Measurements from ENCODE around the gene NIT1.
"Not testable (repeated sequence)": the region's sequence is repeated elsewhere in the genome, so short reads cannot be mapped to it uniquely, and the experiment has no call there.

The NIT1 gene

GRCh38 chr1:161115132-161115711 is 2.7 kb upstream of the NIT1 start:
- DNase-seq (ENCODE audit: low spot score): no peak

DNA sequence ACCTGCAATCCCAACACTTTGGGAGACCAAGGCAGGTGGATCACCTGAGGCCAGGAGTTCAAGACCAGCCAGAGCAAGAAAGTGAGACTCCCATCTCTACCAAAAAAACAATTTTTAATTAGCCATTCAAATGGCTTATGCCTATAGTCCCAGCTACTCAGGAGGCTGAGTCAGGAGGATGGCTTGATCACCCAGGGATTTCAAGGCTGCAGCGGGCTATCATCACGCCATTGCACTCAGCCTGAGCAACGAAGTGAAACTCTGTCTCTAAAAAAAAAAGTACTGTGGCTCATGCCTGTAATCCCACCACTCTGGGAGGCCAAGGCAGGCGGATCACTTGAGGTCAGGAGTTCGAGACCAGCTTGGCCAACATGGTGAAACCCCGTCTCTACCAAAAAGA is 1.9 kb upstream of the NIT1 start:
- DNase-seq (ENCODE audit: low spot score): not testable (repeated sequence)

- peak; percentile 82 for DNase-seq (ENCODE audit: low spot score)
These were observed 1.4 kb downstream of the NIT1 start for GRCh38 chr1:161119092-161119903.

- no peak for DNase-seq (ENCODE audit: low spot score)
These were observed 3.2 kb downstream of the NIT1 start for GRCh38 chr1:161121042-161121650.

DNA sequence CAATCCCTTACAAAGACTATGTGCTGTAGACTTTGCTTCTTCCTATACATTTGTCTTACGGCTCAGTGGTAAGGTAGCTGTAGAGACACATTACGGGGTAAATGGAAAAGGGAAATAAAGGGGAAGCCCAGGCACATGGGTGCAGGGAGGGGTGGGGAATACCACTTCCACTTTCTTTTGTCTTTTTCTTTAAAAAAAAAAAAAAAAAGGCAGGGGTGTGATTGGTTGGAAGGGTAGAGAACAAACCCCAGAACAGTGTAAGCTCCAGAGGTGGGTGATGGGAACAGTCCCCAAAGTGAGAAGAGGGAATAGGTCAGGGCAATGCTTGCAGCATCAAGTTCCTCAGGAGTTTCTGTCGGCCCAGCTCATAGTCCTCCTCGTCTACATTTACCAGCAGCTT is 3.9 kb downstream of the NIT1 start:
- DNase-seq (ENCODE audit: low spot score): no peak

DNA sequence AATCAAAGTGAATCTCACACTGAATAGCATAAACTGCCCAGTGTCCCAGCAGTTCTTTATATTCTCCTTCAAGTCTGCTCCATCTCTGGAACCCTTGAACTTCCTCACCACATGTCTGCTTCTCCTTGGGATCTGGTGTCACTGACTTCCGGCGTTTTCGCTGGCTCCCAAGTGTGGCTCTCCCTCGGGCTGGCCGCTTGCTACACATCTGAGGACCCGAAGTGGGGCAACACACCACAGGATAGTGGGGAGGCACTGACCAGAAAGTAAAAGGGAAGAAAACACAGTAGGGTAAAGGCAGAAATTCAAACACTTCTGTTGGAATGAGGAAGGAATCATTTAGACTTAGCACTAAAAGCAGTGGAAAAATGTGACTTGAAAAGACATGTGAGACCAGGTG is 5.1 kb downstream of the NIT1 start:
- no peak for DNase-seq (ENCODE audit: low spot score)

DNA sequence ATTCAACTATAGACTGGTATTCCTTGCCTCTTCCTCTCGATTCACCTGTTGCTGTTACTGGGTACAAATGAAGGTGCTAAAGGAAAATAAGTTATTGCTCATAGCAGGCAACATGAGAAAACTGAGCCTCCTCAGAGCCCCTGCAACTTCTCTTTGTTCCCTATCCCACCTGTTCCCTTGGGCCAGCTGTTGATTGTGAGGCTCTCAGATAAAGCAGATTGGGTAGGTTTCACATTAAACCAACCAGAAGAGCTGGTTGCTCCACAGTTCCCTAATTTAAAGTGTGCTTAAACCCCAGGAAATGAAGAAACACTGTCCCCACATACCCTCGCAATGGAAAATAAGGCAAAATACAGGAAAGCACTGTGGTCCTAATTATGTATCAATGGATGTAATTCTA is 9.7 kb downstream of the NIT1 start:
- no peak for DNase-seq (ENCODE audit: low spot score)

DNA sequence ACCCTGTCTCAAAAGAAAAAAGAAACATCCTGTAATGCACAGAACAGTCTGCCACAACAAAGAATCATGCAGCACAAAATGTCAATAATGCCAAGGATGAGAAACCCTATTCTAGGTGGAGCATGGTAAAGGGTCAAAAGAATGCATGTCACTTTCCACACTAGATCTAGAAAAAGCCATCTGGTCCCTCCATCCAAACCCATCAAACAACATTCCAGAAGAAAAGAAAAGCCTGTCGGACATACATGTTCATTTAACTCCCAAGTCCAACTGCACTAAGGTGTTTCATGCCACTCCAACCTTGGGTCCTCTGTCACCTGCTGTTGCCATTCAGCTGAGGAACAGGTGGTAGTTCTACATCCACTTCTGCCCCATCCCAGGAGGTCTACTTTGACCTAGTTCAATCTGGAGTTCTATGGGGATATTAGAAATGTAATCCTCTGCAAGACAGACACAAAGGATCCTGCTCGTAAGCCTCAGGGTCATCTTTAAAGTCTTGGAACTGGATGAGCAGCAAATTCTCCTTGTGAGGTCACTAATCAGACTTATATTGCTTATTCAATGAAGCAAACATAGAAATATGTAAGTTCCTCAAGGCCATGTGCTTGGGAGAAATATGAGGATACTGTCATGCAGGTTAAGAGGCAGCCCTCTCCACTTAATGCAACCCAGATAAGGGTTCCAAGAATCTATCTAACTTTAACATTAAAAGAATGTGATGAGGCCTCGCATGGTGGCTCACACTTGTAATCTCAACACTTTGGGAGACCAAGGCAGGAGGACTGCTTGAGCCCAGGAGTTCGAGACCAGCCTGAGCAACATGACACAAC is 10.9 kb downstream of the NIT1 start:
- no peak for DNase-seq (ENCODE audit: low spot score)

DNA sequence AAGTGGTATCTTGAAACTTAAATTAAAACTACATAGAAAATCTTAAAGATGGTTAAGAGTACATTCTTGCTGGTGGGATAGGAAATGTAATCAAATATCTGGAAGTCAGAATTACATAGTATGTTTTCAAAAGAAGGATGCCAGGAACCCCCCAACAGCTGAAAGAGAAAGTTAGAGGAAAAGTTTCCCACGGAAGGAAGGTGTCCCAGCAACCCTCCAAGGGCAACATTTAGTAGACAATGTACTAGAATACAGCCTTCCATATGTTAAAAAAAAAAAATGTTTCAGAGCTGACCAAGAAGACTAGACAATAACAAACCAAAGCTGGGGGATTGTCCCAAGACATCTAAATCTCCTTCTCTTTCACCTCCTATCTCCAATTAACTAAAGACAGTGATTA is 12.4 kb downstream of the NIT1 start:
- no peak for DNase-seq (ENCODE audit: low spot score)

DNA sequence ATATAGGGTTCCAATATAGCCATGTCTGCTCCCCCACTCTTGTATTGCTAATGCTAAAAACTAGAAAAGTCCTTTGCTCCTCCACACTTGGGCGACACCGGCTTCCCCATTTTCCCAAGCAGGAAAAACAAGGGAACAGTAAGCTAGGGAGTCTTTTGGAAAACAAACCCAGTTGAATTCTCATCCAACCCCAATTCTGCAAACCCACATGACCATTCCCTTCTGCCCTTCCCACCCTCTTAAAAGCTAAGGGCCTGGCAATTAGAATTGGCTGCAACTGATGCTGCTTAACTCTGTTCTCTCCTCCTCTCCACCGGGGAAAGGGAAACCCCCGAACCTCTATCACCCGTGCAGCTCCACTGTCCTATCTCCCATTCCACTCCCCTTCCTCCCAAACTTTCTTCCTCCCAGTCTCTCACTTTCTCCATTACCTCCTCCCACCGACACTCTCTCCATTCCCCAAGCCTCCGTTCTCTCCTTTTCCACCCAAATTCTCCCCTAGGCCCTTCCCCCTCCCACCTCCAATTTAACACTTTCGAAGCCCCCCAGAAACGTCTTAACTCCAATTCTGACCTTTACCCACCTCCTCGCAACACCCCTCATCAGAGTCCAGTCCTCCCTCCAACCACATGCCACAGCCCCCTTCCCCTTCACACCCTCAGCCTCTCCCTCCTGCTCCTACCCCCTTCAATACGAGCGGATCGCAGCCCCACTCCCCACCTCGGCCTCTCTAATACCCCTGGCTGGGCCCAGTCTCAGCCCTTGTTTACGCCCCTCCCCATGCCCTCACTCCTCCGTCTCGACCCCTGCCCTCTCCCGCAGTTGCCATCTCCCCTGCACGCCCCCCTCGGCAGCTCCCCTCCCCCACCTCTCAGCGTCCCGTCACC is 13.9 kb downstream of the NIT1 start:
- DNase-seq (ENCODE audit: low spot score): peak; percentile 18

GRCh38 chr1:161132410-161133219 is 14.7 kb downstream of the NIT1 start, which contains the start of gene DEDD:
TSS of gene DEDD (minus strand) at chr1:161132667. CDS start at chr1:161124462, 8,205 bp downstream.
- DNase-seq (ENCODE audit: low spot score): peak; percentile 93

DNA sequence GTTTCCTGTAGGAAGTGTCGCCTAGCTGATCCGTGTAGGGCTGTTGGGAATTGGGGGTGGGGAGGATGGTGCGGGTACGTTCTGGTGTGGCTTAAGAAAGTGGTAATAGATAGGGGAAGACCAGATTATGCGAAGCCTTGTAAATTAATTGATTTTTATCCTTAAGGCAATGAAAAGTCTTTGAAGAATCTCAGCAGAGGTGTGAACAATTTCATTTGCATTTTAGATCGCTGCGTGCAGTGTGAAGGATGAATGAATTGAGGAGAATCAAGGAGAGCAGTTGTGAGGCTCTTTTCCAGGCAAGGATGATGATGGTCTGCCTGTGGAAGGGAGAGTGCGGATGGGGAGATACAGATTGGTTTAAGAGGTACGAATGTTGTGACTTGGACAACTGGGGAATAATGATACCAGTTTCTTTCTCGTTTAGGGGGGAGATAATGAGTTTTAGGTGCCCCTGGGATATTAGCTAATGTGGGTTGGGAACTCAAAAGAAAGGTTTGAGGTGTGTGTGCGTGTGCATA is 15.4 kb downstream of the NIT1 start:
- no peak for DNase-seq (ENCODE audit: low spot score)

DNA sequence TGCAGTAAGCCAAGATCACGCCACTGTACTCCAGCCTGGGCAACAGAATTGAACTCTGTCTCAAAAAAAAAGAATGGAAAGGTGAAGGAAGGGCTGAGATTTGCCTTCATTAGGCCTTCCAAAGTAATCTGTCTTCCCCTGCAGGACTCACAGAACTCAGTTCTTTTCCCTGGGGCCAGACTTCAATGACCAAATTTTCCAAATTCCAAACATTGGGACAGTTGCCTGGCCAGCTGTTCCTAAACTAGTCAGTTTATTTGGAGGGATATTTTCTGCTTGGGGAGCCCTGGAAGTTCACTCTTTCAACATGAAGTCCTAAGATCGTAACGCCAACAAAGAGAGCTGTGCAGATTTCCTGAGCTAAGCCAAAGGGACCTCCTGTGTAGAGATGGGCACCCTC is 20.0 kb downstream of the NIT1 start:
- DNase-seq (ENCODE audit: low spot score): no peak

DNA sequence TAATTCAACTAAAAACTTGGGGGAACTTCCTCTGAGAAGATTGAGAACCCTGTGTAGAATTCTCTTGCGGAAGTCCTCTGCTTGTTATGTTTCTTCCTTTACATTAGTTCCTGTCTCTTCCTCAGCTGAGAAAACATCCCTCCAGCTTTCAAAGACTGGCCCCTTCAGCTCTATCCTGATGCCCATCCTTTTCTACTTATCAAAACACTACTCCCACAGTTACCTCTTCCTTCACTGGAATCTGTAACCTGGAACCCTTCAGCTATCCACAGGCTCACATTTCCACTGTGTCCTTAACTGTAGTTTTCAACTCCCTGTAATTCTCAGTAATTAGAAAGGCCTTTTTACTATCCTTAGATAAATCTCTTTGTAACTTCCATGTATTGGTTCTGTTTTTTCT is 20.5 kb downstream of the NIT1 start:
- no peak for DNase-seq (ENCODE audit: low spot score)

GRCh38 chr1:161139766-161140165 is 21.9 kb downstream of the NIT1 start:
- DNase-seq (ENCODE audit: low spot score): no peak

- no peak for DNase-seq (ENCODE audit: low spot score)
These were observed 23.0 kb downstream of the NIT1 start for GRCh38 chr1:161140755-161141400.

DNA sequence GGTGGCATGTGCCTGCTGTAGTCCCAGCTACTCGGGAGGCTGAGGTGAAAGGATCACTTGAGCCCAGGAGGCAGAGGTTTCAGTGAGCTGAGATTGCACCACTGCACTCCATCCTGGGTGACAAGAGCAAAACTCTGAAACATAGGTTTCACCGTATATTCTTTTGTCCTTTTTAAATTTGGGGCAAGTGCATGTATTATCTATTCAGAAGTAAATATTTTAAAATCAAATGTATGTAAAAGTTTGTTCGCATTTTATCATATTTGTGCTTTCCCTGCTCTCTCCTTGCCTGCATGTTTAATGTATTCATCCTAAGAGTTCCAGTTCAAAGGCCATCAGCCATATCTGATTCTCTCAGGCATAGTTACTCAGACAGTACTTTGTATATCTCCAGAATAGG is 27.9 kb downstream of the NIT1 start:
- DNase-seq (ENCODE audit: low spot score): no peak

- no peak for DNase-seq (ENCODE audit: low spot score)
These were observed 35.3 kb downstream of the NIT1 start for GRCh38 chr1:161153176-161153575.

GRCh38 chr1:161153682-161154337 is 35.9 kb downstream of the NIT1 start, which contains the start of gene UFC1:
TSS of gene UFC1 (plus strand) at chr1:161153978. CDS start at chr1:161153998, 20 bp downstream.
- DNase-seq (ENCODE audit: low spot score): peak; percentile 87
